ENCODE data around the gene TTR. TPM values are rescaled to one million over a fixed set of nuclear protein-coding genes. Genes with fewer than 3 reads are reported as not detected.

Gene TTR
- total and polyA plus RNA-seq, 2 of the 13 experiments (the other 11 are each of a cell fraction or from before 2014, with no cell fraction given): 91.3 to 496 TPM

DNA sequence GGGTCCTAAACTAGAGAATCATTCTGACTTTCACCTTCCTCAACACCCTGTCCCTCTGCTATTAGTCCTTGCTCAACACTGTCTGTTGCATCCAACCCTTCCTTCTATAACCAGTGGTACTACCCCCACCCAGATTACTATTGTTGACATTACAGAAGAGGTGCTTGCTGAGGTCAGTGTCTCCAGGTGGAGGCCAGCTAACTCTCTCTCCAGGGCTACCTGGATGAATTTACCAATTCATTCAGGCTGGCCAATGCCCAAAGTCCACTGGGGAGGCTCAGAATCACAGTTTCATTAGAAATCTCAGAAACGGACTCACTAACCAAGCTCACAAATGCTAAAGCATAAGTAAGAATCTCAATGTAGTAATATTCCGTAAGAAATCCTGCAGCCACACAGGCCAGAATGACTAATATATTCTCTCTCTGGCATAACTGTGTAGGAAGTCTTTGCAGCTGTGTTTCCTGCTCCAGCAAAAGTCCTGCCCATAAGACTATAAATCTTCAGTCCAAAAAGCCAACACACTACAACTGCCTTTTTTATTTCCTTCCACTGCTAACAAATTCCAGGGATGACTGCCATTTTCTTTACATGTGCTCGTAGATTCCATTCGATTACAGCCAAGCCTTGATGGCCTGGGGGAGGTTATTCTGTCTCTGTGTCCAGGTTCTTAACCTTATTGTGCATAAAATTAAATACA lies 10.0 kb upstream of the TTR start:
- no peak overlapping the region for H3K4me3 ChIP-seq (replicated peaks in 1 of 3; ENCODE audit: insufficient read depth in 1 of 3, low read depth in 2 of 3, low read length in 3 of 3)
- H3K9ac ChIP-seq (ENCODE audit: insufficient read depth, low read depth, low read length): no peak overlapping the region
- intact Hi-C loops (cut with micrococcal nuclease; ENCODE audit: unreplicated experiment) (loop anchor here (10.0 kb wide), 1 partner anchor 513 kb away; the partner anchor contains the start of gene RNF138), in situ Hi-C loops (cut with HindIII; ENCODE audit: extremely low pct_ligation_motif_present, low pct_unique_long_range_greater_than_20kb) (no loop called here)
- peak overlapping the region; percentile 15 for H3K4me2 ChIP-seq (ENCODE audit: low read depth, low read length)
- 27% methylated on average over 4 of the region's 4 CpGs for WGBS (ENCODE audit: low lambda C conversion rate)
- H3K36me3 ChIP-seq (replicated peaks in 1 of 2; ENCODE audit: control insufficient read depth in 1 of 2, insufficient read depth in 2 of 2, low read length in 2 of 2): no peaks in the 10 kb centered on the region
- peaks cover 72% of the 10 kb centered on the region for H3K4me1 ChIP-seq (ENCODE audit: insufficient read depth, low read length)
- no peaks in the 10 kb centered on the region for H3K9me3 ChIP-seq (ENCODE audit: low read length)
- FAIRE-seq (no peak), DNase-seq (ENCODE audit: low spot score) (peak; percentile 34), ATAC-seq (peak; percentile 39; the same call in 2 of the 3 replicates)
- BruUV-seq (replicated peaks): no TSS peak
- H4K20me1 ChIP-seq (ENCODE audit: insufficient read depth, low read length): no peaks in the 10 kb centered on the region
- no peak overlapping the region for H3K27ac ChIP-seq (ENCODE audit: extremely low read length, insufficient read depth, low read length)
- no peaks in the 10 kb centered on the region for H3K27me3 ChIP-seq (ENCODE audit: control insufficient read depth in 1 of 2, insufficient read depth in 2 of 2, low read length in 2 of 2)
- ChIA-PET POLR2A (interaction anchor here (1.9 kb wide), 1 partner anchor 10 kb away, joined by 7 read pairs; the partner anchor contains the start of gene TTR), CTCF (ENCODE audit: low intra/inter-chr PET ratio, low total read pairs) (no interaction called here)
- H3K79me2 ChIP-seq (ENCODE audit: insufficient read depth, low read length): no peaks in the 10 kb centered on the region
- H2AFZ ChIP-seq (ENCODE audit: low read length): no peak overlapping the region
- no peak for TF ChIP-seq ELF1 (CRISPR knock-in tag; IDR thresholded peaks at IDR 0.05)
- TF ChIP-seq, protein P1, sequence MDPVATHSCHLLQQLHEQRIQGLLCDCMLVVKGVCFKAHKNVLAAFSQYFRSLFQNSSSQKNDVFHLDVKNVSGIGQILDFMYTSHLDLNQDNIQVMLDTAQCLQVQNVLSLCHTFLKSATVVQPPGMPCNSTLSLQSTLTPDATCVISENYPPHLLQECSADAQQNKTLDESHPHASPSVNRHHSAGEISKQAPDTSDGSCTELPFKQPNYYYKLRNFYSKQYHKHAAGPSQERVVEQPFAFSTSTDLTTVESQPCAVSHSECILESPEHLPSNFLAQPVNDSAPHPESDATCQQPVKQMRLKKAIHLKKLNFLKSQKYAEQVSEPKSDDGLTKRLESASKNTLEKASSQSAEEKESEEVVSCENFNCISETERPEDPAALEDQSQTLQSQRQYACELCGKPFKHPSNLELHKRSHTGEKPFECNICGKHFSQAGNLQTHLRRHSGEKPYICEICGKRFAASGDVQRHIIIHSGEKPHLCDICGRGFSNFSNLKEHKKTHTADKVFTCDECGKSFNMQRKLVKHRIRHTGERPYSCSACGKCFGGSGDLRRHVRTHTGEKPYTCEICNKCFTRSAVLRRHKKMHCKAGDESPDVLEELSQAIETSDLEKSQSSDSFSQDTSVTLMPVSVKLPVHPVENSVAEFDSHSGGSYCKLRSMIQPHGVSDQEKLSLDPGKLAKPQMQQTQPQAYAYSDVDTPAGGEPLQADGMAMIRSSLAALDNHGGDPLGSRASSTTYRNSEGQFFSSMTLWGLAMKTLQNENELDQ (CRISPR knock-in tag; IDR thresholded peaks at IDR 0.05; ENCODE audit: borderline replicate concordance): no peak
- TF ChIP-seq SP2 (CRISPR knock-in tag; IDR thresholded peaks at IDR 0.05): no peak
- no peak for TF ChIP-seq ZBTB20 (CRISPR knock-in tag; IDR thresholded peaks at IDR 0.05; ENCODE audit: borderline replicate concordance, low read depth)
- no peak for TF ChIP-seq NFE2L1 (CRISPR knock-in tag; IDR thresholded peaks at IDR 0.05; ENCODE audit: borderline replicate concordance)
- peak; percentile 89 for TF ChIP-seq GFI1 (CRISPR knock-in tag; IDR thresholded peaks at IDR 0.05; ENCODE audit: borderline replicate concordance)
- peak; percentile 45; the same call in 1 of the 2 replicates for TF ChIP-seq HNF4A (CRISPR knock-in tag; IDR thresholded peaks at IDR 0.05)
- 0 out of 2 replicates have a peak, but pooled peaks have one; percentile 22 for TF ChIP-seq NR2F6 (IDR thresholded peaks at IDR 0.05)
- TF ChIP-seq NR2F6 (CRISPR knock-in tag; IDR thresholded peaks at IDR 0.05): 0 out of 2 replicates have a peak, but pooled peaks have one; percentile 32
- TF ChIP-seq, protein P2, sequence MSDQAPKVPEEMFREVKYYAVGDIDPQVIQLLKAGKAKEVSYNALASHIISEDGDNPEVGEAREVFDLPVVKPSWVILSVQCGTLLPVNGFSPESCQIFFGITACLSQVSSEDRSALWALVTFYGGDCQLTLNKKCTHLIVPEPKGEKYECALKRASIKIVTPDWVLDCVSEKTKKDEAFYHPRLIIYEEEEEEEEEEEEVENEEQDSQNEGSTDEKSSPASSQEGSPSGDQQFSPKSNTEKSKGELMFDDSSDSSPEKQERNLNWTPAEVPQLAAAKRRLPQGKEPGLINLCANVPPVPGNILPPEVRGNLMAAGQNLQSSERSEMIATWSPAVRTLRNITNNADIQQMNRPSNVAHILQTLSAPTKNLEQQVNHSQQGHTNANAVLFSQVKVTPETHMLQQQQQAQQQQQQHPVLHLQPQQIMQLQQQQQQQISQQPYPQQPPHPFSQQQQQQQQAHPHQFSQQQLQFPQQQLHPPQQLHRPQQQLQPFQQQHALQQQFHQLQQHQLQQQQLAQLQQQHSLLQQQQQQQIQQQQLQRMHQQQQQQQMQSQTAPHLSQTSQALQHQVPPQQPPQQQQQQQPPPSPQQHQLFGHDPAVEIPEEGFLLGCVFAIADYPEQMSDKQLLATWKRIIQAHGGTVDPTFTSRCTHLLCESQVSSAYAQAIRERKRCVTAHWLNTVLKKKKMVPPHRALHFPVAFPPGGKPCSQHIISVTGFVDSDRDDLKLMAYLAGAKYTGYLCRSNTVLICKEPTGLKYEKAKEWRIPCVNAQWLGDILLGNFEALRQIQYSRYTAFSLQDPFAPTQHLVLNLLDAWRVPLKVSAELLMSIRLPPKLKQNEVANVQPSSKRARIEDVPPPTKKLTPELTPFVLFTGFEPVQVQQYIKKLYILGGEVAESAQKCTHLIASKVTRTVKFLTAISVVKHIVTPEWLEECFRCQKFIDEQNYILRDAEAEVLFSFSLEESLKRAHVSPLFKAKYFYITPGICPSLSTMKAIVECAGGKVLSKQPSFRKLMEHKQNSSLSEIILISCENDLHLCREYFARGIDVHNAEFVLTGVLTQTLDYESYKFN (CRISPR knock-in tag; conservative IDR thresholded peaks at IDR 0.05): 0 out of 2 replicates have a peak, but pooled peaks have one; percentile 41
- 0 out of 2 replicates have a peak, but pooled peaks have one; percentile 11 for TF ChIP-seq SAP130 (CRISPR knock-in tag; IDR thresholded peaks at IDR 0.05; ENCODE audit: low read depth)
- TF ChIP-seq KMT2B (CRISPR knock-in tag; IDR thresholded peaks at IDR 0.05): no peak
- no peak for TF ChIP-seq HDAC2 (CRISPR knock-in tag; IDR thresholded peaks at IDR 0.05)
- TF ChIP-seq MAFF (IDR thresholded peaks at IDR 0.05; ENCODE audit: low read depth, low read length): no peak
- no peak for TF ChIP-seq FOXK2 (IDR thresholded peaks at IDR 0.05)
- TF ChIP-seq ZEB1 (IDR thresholded peaks at IDR 0.05; ENCODE audit: insufficient replicate concordance, low read depth): peak; percentile 70
- TF ChIP-seq ZNF552 (CRISPR knock-in tag; IDR thresholded peaks at IDR 0.05; ENCODE audit: borderline replicate concordance): no peak

Measured in HepG2 (cell line).